GM12801 (cell line): ENCODE measurements around the gene ZNF396.

ENCODE experiments used
- CTCF ChIP-seq: IDR thresholded peaks from one replicate; pipeline ENCODE4 v1.5.1; 2011; ENCODE audit warnings: control low read depth; ENCODE audit not compliant: insufficient read length; ENCODE audit errors: extremely low read depth

The ZNF396 gene

GRCh38 chr18:35322486-35323458, 54.4 kb downstream of the ZNF396 start:
- TF ChIP-seq CTCF = no peak
